Psoas muscle (tissue), 8 donors: ENCODE results near the gene COA7. TPM values are rescaled to one million over a fixed set of nuclear protein-coding genes. Genes with fewer than 3 reads are reported as not detected.

Source experiments
- ATAC-seq, 4 donors: fragments of 200-7000 bp; cut with Tn5 transposase; one replicate each; pipeline ENCODE4 v1.9.1; 2020; ENCODE audit warnings: moderate library complexity in 3 of 4, mild to moderate bottlenecking in 2 of 4
- DNase-seq, 2 donors: peaks; one replicate each; pipeline ENCODE4 v3.0.0-alpha.2; 2020
- H3K27ac ChIP-seq: fragments of 200-600 bp; one replicate; pipeline ENCODE4 v1.8.0; 2022
- H3K27me3 ChIP-seq, 3 donors: fragments of 200-600 bp in 1 of 3; one replicate each; pipeline versions ENCODE4 v1.6.1 to v1.8.0; 2013 to 2022; ENCODE audit warnings: low read length in 2 of 3, mild to moderate bottlenecking in 2 of 3, moderate library complexity in 1 of 3; ENCODE audit not compliant: insufficient read depth in 3 of 3
- H3K36me3 ChIP-seq, 2 donors: fragments of 200-600 bp in 1 of 2; one replicate each; pipeline versions ENCODE4 v1.6.1 to v1.8.0; 2013 to 2022; ENCODE audit warnings: low read depth in 1 of 2, mild to moderate bottlenecking in 1 of 2, moderate library complexity in 1 of 2; ENCODE audit not compliant: insufficient read depth in 1 of 2
- H3K4me1 ChIP-seq: fragments of 200-600 bp; one replicate; pipeline ENCODE4 v1.8.0; 2022
- H3K4me3 ChIP-seq: fragments of 200-600 bp; one replicate; pipeline ENCODE4 v1.8.0; 2022; ENCODE audit warnings: mild to moderate bottlenecking
- H3K9me3 ChIP-seq: fragments of 200-600 bp; one replicate; pipeline ENCODE4 v1.8.0; 2022
- CTCF ChIP-seq: fragments of 200-600 bp; IDR thresholded peaks from one replicate; pipeline ENCODE4 v1.8.0; 2022; ENCODE audit warnings: antibody characterized with exemption
- WGBS, 3 donors: extraction: QIAGEN DNeasy Blood & Tissue Kit; methylation state at CpG; one replicate each; pipeline versions ENCODE4 v1.1.6 to v1.1.7; 2013; 5-methylcytosine and 5-hydroxymethylcytosine counted together
- intact Hi-C, 2 donors: fragments of 100-400 bp; cut with DNase I; formaldehyde crosslinking; loops; one replicate each; pipeline versions ENCODE4 v1.11.0 to v1.14.2; 2022
- polyA plus RNA-seq, 3 donors: library from polyadenylated mRNA; stranded (reverse); fragments of 200-250 nt; gene quantifications; one replicate each; pipeline ENCODE4 v1.2.3, GENCODE V29; 2013
- total RNA-seq, 4 donors: library from RNA; stranded (reverse); fragmentation: NEBNext Ultra II Directional in 2 of 4; extraction: Animal tissue kit (Norgen Biotek cat#: 25700) in 2 of 4; gene quantifications; one replicate each; pipeline versions ENCODE4 v1.2.1 to v1.2.4, GENCODE V29; 2021 to 2023
- donor health status: healthy with polysubstance abuse.
- donor health status: DM: no; HTN: no; CAD: no; lungs with moderate emphysema.
- donor health status: Bipolar disorder and iron deficiency.
- donor health status: healthy.
- donor health status: DM: yes; HTN: yes; CAD: no.
- donor health status: DM: no; HTN: no; CAD: no.
- donor health status: DM: no; HTN: no; CAD: no.
- donor health status: DM: yes; HTN: yes; CAD: no.

The COA7 gene
- total and polyA plus RNA-seq, 7 donors = 25.2 to 48.8 (median 30.5) TPM

- intact Hi-C loops = loop anchor here in 1 of 2 donors (2.0 to 10.0 kb wide), 2 partner anchors 29 to 197 kb away; partner anchors contain the start of genes COA7, ECHDC2 and SCP2
Measured at GRCh38 chr1:52727956-52728656, 30.0 kb upstream of the COA7 start.

GRCh38 chr1:52727114-52727586 is 29.0 kb upstream of the COA7 start:
- Histone ChIP-seq H3K9me3 (no peaks in the 10 kb centered on the region), H3K4me1 (peaks cover 30% of the 10 kb centered on the region), H3K4me3 (peak overlapping the region; percentile 96), H3K27me3 (no peaks in the 10 kb centered on the region), H3K27ac (peak overlapping the region; percentile 95), H3K36me3 (peaks cover 0 to 6% of the 10 kb centered on the region in 2 donors)
- intact Hi-C loops = loop anchor here in 1 of 2 donors (2.0 to 10.0 kb wide), 2 partner anchors 28 to 198 kb away; partner anchors contain the start of genes COA7, ECHDC2 and SCP2
- no peak for TF ChIP-seq CTCF
- ATAC-seq (peak in 2 of 4 donors; percentile 42 to 63), DNase-seq (no peak)
- WGBS, 3 donors = 0% methylated on average over 14 of the region's 14 CpGs

More at GRCh38 chr1:52727956-52728656, 30.0 kb upstream of the COA7 start:
- no peaks in the 10 kb centered on the region for H3K9me3 ChIP-seq
- WGBS, 3 donors = 48 to 65% (median 50%) methylated on average over 6 of the region's 6 CpGs
- no peaks in the 10 kb centered on the region for H3K27me3 ChIP-seq
- H3K27ac ChIP-seq = peak overlapping the region; percentile 95
- H3K4me3 ChIP-seq = peak overlapping the region; percentile 96
- DNase-seq (no peak), ATAC-seq (no peak)
- TF ChIP-seq CTCF = no peak
- H3K4me1 ChIP-seq = peaks cover 30% of the 10 kb centered on the region
- peaks cover 0 to 6% of the 10 kb centered on the region in 2 donors for H3K36me3 ChIP-seq

GRCh38 chr1:52726265-52727113 is 28.3 kb upstream of the COA7 start, which contains the start of gene ZYG11B:
TSS of gene ZYG11B (plus strand) at chr1:52726453. CDS start at chr1:52726654, 201 bp downstream.
- 0% methylated on average over 30 to 59 of the region's 59 CpGs for WGBS, 3 donors
- H3K4me3 ChIP-seq = peak within 1 kb of the TSS; percentile 96
- peak; percentile 97 to 99 (median 98) for ATAC-seq
- peak within 1 kb of the TSS; percentile 95 for H3K27ac ChIP-seq
- TF ChIP-seq CTCF = no peak
- no peaks in the 10 kb centered on the region for H3K27me3 ChIP-seq
- H3K9me3 ChIP-seq = no peaks in the 10 kb centered on the region
- intact Hi-C loops = loop anchor here in 1 of 2 donors (2.0 to 10.0 kb wide), 2 partner anchors 28 to 198 kb away; partner anchors contain the start of genes COA7, ECHDC2 and SCP2
- H3K36me3 ChIP-seq = no peaks in the 10 kb centered on the region
- peak; percentile 90 to 96 for DNase-seq
- peaks cover 30% of the 10 kb centered on the region for H3K4me1 ChIP-seq

GRCh38 chr1:52725903-52726264 is 27.7 kb upstream of the COA7 start:
- intact Hi-C loops = loop anchor here in 1 of 2 donors (2.0 to 10.0 kb wide), 2 partner anchors 27 to 199 kb away; partner anchors contain the start of genes COA7, ECHDC2 and SCP2
- Histone ChIP-seq H3K4me3 (peak overlapping the region; percentile 96), H3K27ac (peak overlapping the region; percentile 95), H3K9me3 (no peaks in the 10 kb centered on the region), H3K4me1 (peaks cover 30% of the 10 kb centered on the region), H3K36me3 (no peaks in the 10 kb centered on the region), H3K27me3 (no peaks in the 10 kb centered on the region)
- ATAC-seq (no peak), DNase-seq (no peak)
- WGBS, 3 donors = 1 to 6% (median 1%) methylated on average over 5 to 6 of the region's 6 CpGs
- no peak for TF ChIP-seq CTCF
